GM18511 (cell line): ENCODE measurements around the gene PATE3.

Experiments used
- ATAC-seq: cut with Tn5 transposase; IDR thresholded peaks from one replicate; pipeline ENCODE4 v1.9.1; 2021; ENCODE audit warnings: mild to moderate bottlenecking, moderate library complexity; ENCODE audit not compliant: unreplicated experiment

PATE3 gene

GRCh38 chr11:125787827-125788226 lies at the start of gene PATE3:
Gene PATE3 (plus strand): TSS chr11:125788127. CDS start chr11:125788152, 25 bp downstream.
- ATAC-seq = no peak

GRCh38 chr11:125740617-125741016 lies 47.3 kb upstream of the PATE3 start:
- no peak for ATAC-seq

- ATAC-seq = no peak
Measured at GRCh38 chr11:125743681-125744080, 44.2 kb upstream of the PATE3 start.

GRCh38 chr11:125745979-125746378 lies 41.9 kb upstream of the PATE3 start, which contains the start of gene PATE1:
Gene PATE1 (plus strand): TSS chr11:125746279. CDS start chr11:125746305, 26 bp downstream.
- no peak for ATAC-seq

GRCh38 chr11:125750629-125751028 lies 37.3 kb upstream of the PATE3 start:
- ATAC-seq = no peak

- no peak for ATAC-seq
Measured at GRCh38 chr11:125756050-125756449, 31.9 kb upstream of the PATE3 start.

GRCh38 chr11:125762445-125762844 lies 25.5 kb upstream of the PATE3 start:
- ATAC-seq = no peak

- ATAC-seq = no peak
Measured at GRCh38 chr11:125763483-125763882, 24.4 kb upstream of the PATE3 start.

GRCh38 chr11:125766251-125766650 lies 21.7 kb upstream of the PATE3 start:
- ATAC-seq = no peak

- no peak for ATAC-seq
Measured at GRCh38 chr11:125768336-125769046, 19.4 kb upstream of the PATE3 start.

GRCh38 chr11:125770583-125770982 lies 17.3 kb upstream of the PATE3 start:
- ATAC-seq = no peak

GRCh38 chr11:125772834-125773505 lies 15.0 kb upstream of the PATE3 start:
- ATAC-seq = no peak

GRCh38 chr11:125773516-125773915 lies 14.4 kb upstream of the PATE3 start:
- ATAC-seq = no peak

- no peak for ATAC-seq
Measured at GRCh38 chr11:125777309-125777708, 10.6 kb upstream of the PATE3 start.

- no peak for ATAC-seq
Measured at GRCh38 chr11:125778728-125779127, 9.2 kb upstream of the PATE3 start, which contains the start of gene PATE2. Gene PATE2 (minus strand): TSS chr11:125778828. CDS start chr11:125778773, 55 bp downstream.

GRCh38 chr11:125784678-125785077 lies 3.2 kb upstream of the PATE3 start:
- ATAC-seq = no peak

GRCh38 chr11:125790825-125791224 lies 2.9 kb downstream of the PATE3 start:
- no peak for ATAC-seq

- ATAC-seq = no peak
Measured at GRCh38 chr11:125797641-125798040, 9.7 kb downstream of the PATE3 start.

GRCh38 chr11:125799808-125800207 lies 11.9 kb downstream of the PATE3 start:
- no peak for ATAC-seq

GRCh38 chr11:125802387-125802786 lies 14.5 kb downstream of the PATE3 start:
- no peak for ATAC-seq

GRCh38 chr11:125807909-125808308 lies 20.0 kb downstream of the PATE3 start:
- no peak for ATAC-seq

GRCh38 chr11:125833016-125833415 lies 45.1 kb downstream of the PATE3 start, which contains the start of gene PATE4:
Gene PATE4 (plus strand): TSS chr11:125833316. CDS start chr11:125833360, 44 bp downstream.
- no peak for ATAC-seq
